K562 (cell line): ENCODE data around the gene PLEKHG3. TPM values are rescaled to one million over a fixed set of nuclear protein-coding genes. Genes with fewer than 3 reads are reported as not detected.

ENCODE experiments used
- ATAC-seq: fragments of 200-7000 bp; cut with Tn5 transposase; 3 replicates; pipeline ENCODE4 v1.9.1; 2020; ENCODE audit warnings: moderate library complexity
- BruUV-seq: library from RNA; stranded (reverse); fragments of 400-500 nt; replicated peaks from 2 replicates; lab custom pipeline; 2021; lab: Mats Ljungman, UMichigan
- CTCF ChIA-PET: fragments of 300-600 bp; formaldehyde crosslinking; extraction: SDS; loops from one replicate; lab custom pipeline; 2021; ENCODE audit warnings: low intra/inter-chr PET ratio; lab: Yijun Ruan, JAX
- POLR2A ChIA-PET: fragments of 300-600, 350-650 bp; sonication (Branson Sonifier 250); formaldehyde crosslinking; extraction: SDS; loops from one replicate; lab custom pipeline; 2021; ENCODE audit warnings: antibody characterized with exemption, inconsistent platforms; lab: Yijun Ruan, JAX
- DNase-seq, 4 experiments: peaks; one replicate each; pipeline versions ENCODE4 v3.0.0 to v3.0.0-alpha.2; 2011 to 2018; ENCODE audit warnings: low spot score in 3 of 4, mixed read lengths in 3 of 4; ENCODE audit errors: extremely low read depth in 1 of 4
- FAIRE-seq: peaks from 2 replicates; lab custom pipeline; 2011; peaks lifted over from hg19 to GRCh38; lab: Jason Lieb, UNC
- H2AFZ ChIP-seq: 2 replicates; pipeline ENCODE4 v1.6.0; 2011; ENCODE audit warnings: low read depth, low read length, control low read depth, inconsistent platforms
- H3K27ac ChIP-seq: fragments of 200-600 bp; 3 replicates; pipeline ENCODE4 v1.8.0; 2011; ENCODE audit warnings: low read depth, mild to moderate bottlenecking, control low read depth, inconsistent platforms, low read length, moderate library complexity, mixed read lengths; ENCODE audit errors: extremely low read depth
- H3K27me3 ChIP-seq, 2 experiments: fragments of 300-600 bp in 1 of 2; 2 replicates in 1 of 2; 3 replicates in 1 of 2; pipeline versions ENCODE4 v1.6.0 to v1.8.0; 2011; ENCODE audit warnings: inconsistent platforms in 2 of 2, low read length in 2 of 2, mild to moderate bottlenecking in 1 of 2, mixed read lengths in 1 of 2, moderate library complexity in 1 of 2; ENCODE audit not compliant: control insufficient read depth in 2 of 2, insufficient read depth in 2 of 2
- H3K36me3 ChIP-seq: fragments of 300-600 bp; 3 replicates; pipeline ENCODE4 v1.8.0; 2011; ENCODE audit warnings: mild to moderate bottlenecking, low read length, inconsistent platforms; ENCODE audit not compliant: control insufficient read depth, insufficient read depth
- H3K4me1 ChIP-seq, 2 experiments: fragments of 200-600 bp in 1 of 2; replicated peaks in 1 of 2; 2 replicates in 1 of 2; 3 replicates in 1 of 2; pipeline versions ENCODE4 v1.5.1 to v1.8.0; 2011; ENCODE audit warnings: inconsistent platforms in 2 of 2, low read length in 2 of 2, mild to moderate bottlenecking in 1 of 2, mixed read lengths in 1 of 2, moderate library complexity in 1 of 2; ENCODE audit not compliant: control insufficient read depth in 2 of 2, insufficient read depth in 2 of 2
- H3K4me2 ChIP-seq: 2 replicates; pipeline ENCODE4 v1.6.1; 2011; ENCODE audit warnings: low read length, control low read depth, inconsistent platforms, mixed read lengths; ENCODE audit not compliant: insufficient read depth
- H3K4me3 ChIP-seq: fragments of 200-600 bp; sonication (generic), shearing (Covaris generic); 2 replicates; pipeline ENCODE4 v1.5.1; 2016; ENCODE audit warnings: control low read depth, inconsistent platforms
- H3K79me2 ChIP-seq: fragments of 200-600 bp; 3 replicates; pipeline ENCODE4 v1.8.0; 2011; ENCODE audit warnings: low read length, inconsistent platforms; ENCODE audit not compliant: control insufficient read depth, insufficient read depth
- H3K9ac ChIP-seq, 2 experiments: 2 replicates each; pipeline versions ENCODE4 v1.6.0 to v1.6.1; 2011; ENCODE audit warnings: low read depth in 2 of 2, low read length in 2 of 2, control low read depth in 1 of 2, inconsistent platforms in 1 of 2, mild to moderate bottlenecking in 1 of 2, mixed read lengths in 1 of 2; ENCODE audit not compliant: insufficient read depth in 1 of 2
- H3K9me1 ChIP-seq: one replicate; pipeline ENCODE4 v1.6.0; 2011; ENCODE audit warnings: inconsistent platforms, mild to moderate bottlenecking, low read length, moderate library complexity; ENCODE audit not compliant: control insufficient read depth, insufficient read depth
- H3K9me3 ChIP-seq: replicated peaks from 2 replicates; pipeline ENCODE4 v1.5.1; 2011; ENCODE audit warnings: low read depth, low read length, inconsistent platforms; ENCODE audit not compliant: control insufficient read depth, insufficient read depth
- H4K20me1 ChIP-seq: replicated peaks from 2 replicates; pipeline ENCODE4 v1.6.1; 2011; ENCODE audit warnings: low read length, inconsistent platforms, mixed read lengths; ENCODE audit not compliant: control insufficient read depth, insufficient read depth
- ARID3B ChIP-seq: fragments of 250-450 bp; sonication (Bioruptor Pico); IDR thresholded peaks from 2 replicates; pipeline ENCODE4 v1.4.0; 2020; ENCODE audit warnings: borderline replicate concordance
- CXXC5 ChIP-seq: fragments of 250-450 bp; sonication (Bioruptor Pico); IDR thresholded peaks from 2 replicates; pipeline ENCODE4 v1.8.0; 2022; ENCODE audit warnings: inconsistent platforms, mild to moderate bottlenecking, moderate library complexity
- IRF9 ChIP-seq: fragments of 450-650 bp; IDR thresholded peaks from 2 replicates; pipeline ENCODE4 v1.6.1; 2016; ENCODE audit warnings: missing biosample characterization, missing genetic modification characterization
- POLR3A ChIP-seq: IDR thresholded peaks from 2 replicates; pipeline ENCODE4 v1.6.1; 2011; ENCODE audit warnings: borderline replicate concordance, mild to moderate bottlenecking, moderate library complexity; ENCODE audit not compliant: insufficient read length, insufficient read depth; ENCODE audit errors: extremely low read depth
- SLC30A9 ChIP-seq: fragments of 250-450 bp; sonication (Bioruptor Pico); IDR thresholded peaks from 2 replicates; pipeline ENCODE4 v1.8.0; 2022; ENCODE audit warnings: mild to moderate bottlenecking, moderate library complexity
- STAT5A ChIP-seq: IDR thresholded peaks from 2 replicates; pipeline ENCODE4 v1.6.1; 2012; ENCODE audit warnings: low read length, inconsistent platforms, borderline replicate concordance
- ZFP30 ChIP-seq: fragments of 250-450 bp; sonication (Bioruptor Pico); IDR thresholded peaks from 2 replicates; pipeline ENCODE4 v1.8.0; 2022; ENCODE audit warnings: moderate library complexity, mild to moderate bottlenecking, inconsistent platforms, borderline replicate concordance
- ZFPM2 ChIP-seq: fragments of 250-450 bp; sonication (Bioruptor Pico); IDR thresholded peaks from 2 replicates; pipeline ENCODE4 v1.5.1; 2022; ENCODE audit warnings: mild to moderate bottlenecking
- ZNF444 ChIP-seq: fragments of 250-450 bp; sonication (Bioruptor Pico); IDR thresholded peaks from 2 replicates; pipeline ENCODE4 v1.4.0; 2020; ENCODE audit warnings: mild to moderate bottlenecking, moderate library complexity
- ZNF77 ChIP-seq: fragments of 250-450 bp; sonication (Bioruptor Pico); IDR thresholded peaks from 2 replicates; pipeline ENCODE4 v1.5.0; 2020
- WGBS: fragments of 100-300 bp; shearing (Covaris generic); methylation state at CpG from one replicate; pipeline ENCODE4 v1.1.6; 2016; ENCODE audit warnings: low coverage, mixed read lengths; ENCODE audit not compliant: insufficient coverage; ENCODE audit errors: missing lambda C conversion rate; 5-methylcytosine and 5-hydroxymethylcytosine counted together
- in situ Hi-C: fragments of 300-500 bp; cut with MboI; formaldehyde crosslinking; loops from 4 replicates; pipeline ENCODE4 v1.15.0; 2018; ENCODE audit warnings: inconsistent platforms, mixed read lengths
- intact Hi-C: fragments of 100-400 bp; cut with micrococcal nuclease; formaldehyde crosslinking; loops from 2 replicates; pipeline ENCODE4 v1.14.2; 2022
- polyA plus RNA-seq, 8 experiments: library from polyadenylated mRNA; depleted of rRNA in 4 of 8; stranded (reverse) in 5 of 8; unstranded in 3 of 8; fragments of >200 nt; fragmentation: Nextera tagmentation in 2 of 8; fragmentation: Illumina TruSeq in 1 of 8; extraction: Ambion mirVana in 2 of 8; extraction: Trizol in 1 of 8; gene quantifications; 2 replicates each; pipeline versions ENCODE4 v1.2.1 to v1.2.3, GENCODE V29; 2011 to 2014; ENCODE audit warnings: inconsistent platforms in 1 of 8, missing spikeins in 1 of 8
- total RNA-seq, 7 experiments: library from RNA; depleted of rRNA in 6 of 7; stranded (reverse); fragments of >200 nt in 6 of 7; fragmentation: Illumina TruSeq in 2 of 7; extraction: Trizol in 2 of 7; gene quantifications; 2 replicates each; pipeline versions ENCODE4 v1.2.1 to v1.2.3, GENCODE V29; 2011 to 2021; ENCODE audit warnings: low replicate concordance in 1 of 7
- TF ChIP-seq, protein P1 (sequence below), 2 experiments: fragments of 150-350 bp in 1 of 2; IDR thresholded peaks; 2 replicates each; pipeline ENCODE4 v1.6.1; 2012 to 2016; ENCODE audit warnings: low read depth in 2 of 2, low read length in 2 of 2, mild to moderate bottlenecking in 1 of 2, moderate library complexity in 1 of 2
- TF ChIP-seq, protein P2 (sequence below): sonication (generic); formaldehyde crosslinking; IDR thresholded peaks from 2 replicates; pipeline ENCODE4 v1.8.1; 2023; ENCODE audit warnings: missing genetic modification reagents, mild to moderate bottlenecking, borderline replicate concordance

PLEKHG3 gene
- total and polyA plus RNA-seq, 9 of the 15 experiments (the other 6 are each of a cell fraction or from before 2014, with no cell fraction given): 0.04 to 0.16 TPM; not detected in 7

DNA sequence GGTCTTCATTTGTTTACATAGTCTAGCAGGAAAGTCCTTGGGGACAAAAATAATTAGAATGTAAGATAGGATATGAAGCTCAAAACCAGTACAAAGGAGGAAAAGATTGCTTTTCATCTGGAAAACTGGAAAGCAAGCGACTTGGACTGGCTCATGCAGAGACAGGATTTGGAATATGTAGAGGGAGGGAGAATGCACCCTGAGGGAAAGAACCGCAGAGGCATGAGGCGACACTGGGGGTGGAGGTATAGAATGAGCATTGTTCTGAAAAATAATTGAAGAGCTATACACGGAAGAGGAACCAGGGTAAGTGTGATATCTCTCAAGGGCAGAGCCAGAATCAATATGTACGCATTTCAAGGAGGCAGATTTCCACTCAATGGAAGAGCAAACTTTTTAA, 85.5 kb downstream of the PLEKHG3 start:
- Histone ChIP-seq H2AFZ (no peak overlapping the region), H3K79me2 (no peaks in the 10 kb centered on the region), H3K4me2 (no peak overlapping the region), H3K9me1 (no peaks in the 10 kb centered on the region), H3K36me3 (peaks cover 83% of the 10 kb centered on the region; the same call in 2 of the 3 replicates), H4K20me1 (no peaks in the 10 kb centered on the region), H3K4me1 (no peaks in the 10 kb centered on the region), H3K4me3 (no peak overlapping the region), H3K27me3 (no peaks in the 10 kb centered on the region), H3K27ac (no peak overlapping the region), H3K9ac (no peak overlapping the region), H3K9me3 (no peaks in the 10 kb centered on the region)
- CTCF ChIA-PET: no interaction called here
- in situ Hi-C loops (no loop called here), intact Hi-C loops (no loop called here)
- WGBS: 82% methylated on average over 5 of the region's 5 CpGs
- no peak for ATAC-seq
- DNase-seq: no peak
- POLR2A ChIA-PET: no interaction called here
- BruUV-seq: no TSS peak
- no peak for FAIRE-seq
- TF ChIP-seq ZNF444 (no peak), STAT5A (no peak), ARID3B (CRISPR knock-in tag) (no peak), ZFPM2 (CRISPR knock-in tag) (no peak), POLR3A (no peak), IRF9 (tag) (no peak), ZFP30 (CRISPR knock-in tag) (no peak), ZNF77 (no peak), CXXC5 (no peak), SLC30A9 (CRISPR knock-in tag) (no peak)
- TF ChIP-seq, protein P1, sequence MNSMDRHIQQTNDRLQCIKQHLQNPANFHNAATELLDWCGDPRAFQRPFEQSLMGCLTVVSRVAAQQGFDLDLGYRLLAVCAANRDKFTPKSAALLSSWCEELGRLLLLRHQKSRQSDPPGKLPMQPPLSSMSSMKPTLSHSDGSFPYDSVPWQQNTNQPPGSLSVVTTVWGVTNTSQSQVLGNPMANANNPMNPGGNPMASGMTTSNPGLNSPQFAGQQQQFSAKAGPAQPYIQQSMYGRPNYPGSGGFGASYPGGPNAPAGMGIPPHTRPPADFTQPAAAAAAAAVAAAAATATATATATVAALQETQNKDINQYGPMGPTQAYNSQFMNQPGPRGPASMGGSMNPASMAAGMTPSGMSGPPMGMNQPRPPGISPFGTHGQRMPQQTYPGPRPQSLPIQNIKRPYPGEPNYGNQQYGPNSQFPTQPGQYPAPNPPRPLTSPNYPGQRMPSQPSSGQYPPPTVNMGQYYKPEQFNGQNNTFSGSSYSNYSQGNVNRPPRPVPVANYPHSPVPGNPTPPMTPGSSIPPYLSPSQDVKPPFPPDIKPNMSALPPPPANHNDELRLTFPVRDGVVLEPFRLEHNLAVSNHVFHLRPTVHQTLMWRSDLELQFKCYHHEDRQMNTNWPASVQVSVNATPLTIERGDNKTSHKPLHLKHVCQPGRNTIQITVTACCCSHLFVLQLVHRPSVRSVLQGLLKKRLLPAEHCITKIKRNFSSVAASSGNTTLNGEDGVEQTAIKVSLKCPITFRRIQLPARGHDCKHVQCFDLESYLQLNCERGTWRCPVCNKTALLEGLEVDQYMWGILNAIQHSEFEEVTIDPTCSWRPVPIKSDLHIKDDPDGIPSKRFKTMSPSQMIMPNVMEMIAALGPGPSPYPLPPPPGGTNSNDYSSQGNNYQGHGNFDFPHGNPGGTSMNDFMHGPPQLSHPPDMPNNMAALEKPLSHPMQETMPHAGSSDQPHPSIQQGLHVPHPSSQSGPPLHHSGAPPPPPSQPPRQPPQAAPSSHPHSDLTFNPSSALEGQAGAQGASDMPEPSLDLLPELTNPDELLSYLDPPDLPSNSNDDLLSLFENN (IDR thresholded peaks at IDR 0.05; ENCODE audit: low read depth in 2 of 2, low read length in 2 of 2): no peak
- TF ChIP-seq, protein P2, sequence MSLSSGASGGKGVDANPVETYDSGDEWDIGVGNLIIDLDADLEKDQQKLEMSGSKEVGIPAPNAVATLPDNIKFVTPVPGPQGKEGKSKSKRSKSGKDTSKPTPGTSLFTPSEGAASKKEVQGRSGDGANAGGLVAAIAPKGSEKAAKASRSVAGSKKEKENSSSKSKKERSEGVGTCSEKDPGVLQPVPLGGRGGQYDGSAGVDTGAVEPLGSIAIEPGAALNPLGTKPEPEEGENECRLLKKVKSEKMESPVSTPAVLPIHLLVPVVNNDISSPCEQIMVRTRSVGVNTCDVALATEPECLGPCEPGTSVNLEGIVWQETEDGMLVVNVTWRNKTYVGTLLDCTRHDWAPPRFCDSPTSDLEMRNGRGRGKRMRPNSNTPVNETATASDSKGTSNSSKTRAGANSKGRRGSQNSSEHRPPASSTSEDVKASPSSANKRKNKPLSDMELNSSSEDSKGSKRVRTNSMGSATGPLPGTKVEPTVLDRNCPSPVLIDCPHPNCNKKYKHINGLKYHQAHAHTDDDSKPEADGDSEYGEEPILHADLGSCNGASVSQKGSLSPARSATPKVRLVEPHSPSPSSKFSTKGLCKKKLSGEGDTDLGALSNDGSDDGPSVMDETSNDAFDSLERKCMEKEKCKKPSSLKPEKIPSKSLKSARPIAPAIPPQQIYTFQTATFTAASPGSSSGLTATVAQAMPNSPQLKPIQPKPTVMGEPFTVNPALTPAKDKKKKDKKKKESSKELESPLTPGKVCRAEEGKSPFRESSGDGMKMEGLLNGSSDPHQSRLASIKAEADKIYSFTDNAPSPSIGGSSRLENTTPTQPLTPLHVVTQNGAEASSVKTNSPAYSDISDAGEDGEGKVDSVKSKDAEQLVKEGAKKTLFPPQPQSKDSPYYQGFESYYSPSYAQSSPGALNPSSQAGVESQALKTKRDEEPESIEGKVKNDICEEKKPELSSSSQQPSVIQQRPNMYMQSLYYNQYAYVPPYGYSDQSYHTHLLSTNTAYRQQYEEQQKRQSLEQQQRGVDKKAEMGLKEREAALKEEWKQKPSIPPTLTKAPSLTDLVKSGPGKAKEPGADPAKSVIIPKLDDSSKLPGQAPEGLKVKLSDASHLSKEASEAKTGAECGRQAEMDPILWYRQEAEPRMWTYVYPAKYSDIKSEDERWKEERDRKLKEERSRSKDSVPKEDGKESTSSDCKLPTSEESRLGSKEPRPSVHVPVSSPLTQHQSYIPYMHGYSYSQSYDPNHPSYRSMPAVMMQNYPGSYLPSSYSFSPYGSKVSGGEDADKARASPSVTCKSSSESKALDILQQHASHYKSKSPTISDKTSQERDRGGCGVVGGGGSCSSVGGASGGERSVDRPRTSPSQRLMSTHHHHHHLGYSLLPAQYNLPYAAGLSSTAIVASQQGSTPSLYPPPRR (CRISPR knock-in tag): no peak
